Ishikawa (cell line): ENCODE measurements around the gene RMI2.

Experiments used
- EP300 ChIP-seq: IDR thresholded peaks from 2 replicates; pipeline ENCODE4 v1.6.1; 2012; ENCODE audit warnings: borderline replicate concordance
- NFIC ChIP-seq: IDR thresholded peaks from 2 replicates; pipeline ENCODE4 v1.6.1; 2012

- TF ChIP-seq NFIC = no peak
- no peak for TF ChIP-seq EP300
These were observed 23.6 kb upstream of the RMI2 start for GRCh38 chr16:11321662-11322061.
